HUES6 (cell line): Measurements from ENCODE around the gene CHTF8.

Source experiments
- H3K27ac ChIP-seq: 2 replicates; pipeline ENCODE4 v1.7.0; 2013; ENCODE audit warnings: low read depth, mild to moderate bottlenecking, low read length, inconsistent platforms
- H3K27me3 ChIP-seq: 2 replicates; pipeline ENCODE4 v1.6.1; 2013; ENCODE audit warnings: low read length; ENCODE audit not compliant: control insufficient read depth, insufficient read depth
- H3K36me3 ChIP-seq: 2 replicates; pipeline ENCODE4 v1.6.1; 2013; ENCODE audit warnings: low read length; ENCODE audit not compliant: control insufficient read depth, insufficient read depth
- H3K4me1 ChIP-seq: 2 replicates; pipeline ENCODE4 v1.6.1; 2013; ENCODE audit warnings: low read length; ENCODE audit not compliant: control insufficient read depth, insufficient read depth
- H3K4me3 ChIP-seq: 2 replicates; pipeline ENCODE4 v1.5.1; 2013; ENCODE audit warnings: low read depth, low read length
- H3K9ac ChIP-seq: one replicate; pipeline ENCODE4 v1.6.1; 2013; ENCODE audit warnings: mild to moderate bottlenecking, low read length
- H3K9me3 ChIP-seq: 2 replicates; pipeline ENCODE4 v1.6.1; 2013; ENCODE audit warnings: low read depth, low read length; ENCODE audit not compliant: control insufficient read depth, insufficient read depth

The CHTF8 gene

DNA sequence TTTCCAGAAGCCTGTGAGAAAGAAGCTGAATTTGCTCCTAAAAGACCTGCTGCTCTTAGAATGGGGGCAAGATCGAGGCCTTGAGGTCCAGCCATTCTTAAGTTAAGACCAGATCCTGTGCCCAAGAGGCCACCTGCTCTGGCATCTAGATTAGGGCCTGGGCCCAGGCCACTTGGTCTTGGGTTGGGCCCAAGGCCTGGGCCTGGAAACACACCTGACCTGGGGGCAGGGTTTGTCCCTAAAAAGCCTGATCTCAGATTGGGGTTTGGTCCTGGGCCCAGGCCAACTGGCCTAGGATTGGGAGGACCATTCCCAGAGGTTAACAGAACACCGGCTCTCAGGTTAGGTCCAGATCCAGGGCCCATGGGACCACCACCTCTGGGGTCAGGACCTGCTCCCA lies 12.9 kb downstream of the CHTF8 start:
- Histone ChIP-seq H3K4me1 (no peaks in the 10 kb centered on the region), H3K27me3 (no peaks in the 10 kb centered on the region), H3K36me3 (peaks cover 76% of the 10 kb centered on the region), H3K9me3 (no peaks in the 10 kb centered on the region), H3K9ac (no peak overlapping the region), H3K27ac (no peak overlapping the region), H3K4me3 (no peak overlapping the region)

DNA sequence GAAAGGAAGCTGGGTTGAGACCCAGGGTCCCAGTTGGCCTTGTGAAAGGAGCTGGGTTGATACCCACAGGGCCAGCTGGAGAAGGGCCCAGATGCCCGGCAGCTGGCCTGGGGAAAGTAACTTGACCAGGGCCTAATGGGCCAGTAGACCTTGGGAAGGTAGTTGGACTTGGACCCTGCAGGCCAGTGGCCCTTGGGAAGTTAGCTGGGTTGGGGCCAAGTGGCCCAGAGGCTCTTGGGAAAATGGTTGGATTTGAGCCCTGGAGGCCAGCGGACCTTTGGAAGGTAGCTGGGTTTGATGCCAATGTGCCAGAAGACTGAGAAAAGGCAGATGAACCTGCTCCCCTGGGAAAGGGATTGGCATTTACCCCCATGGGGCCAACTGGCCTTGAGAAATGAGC lies 13.4 kb downstream of the CHTF8 start:
- no peak overlapping the region for H3K9ac ChIP-seq
- no peak overlapping the region for H3K27ac ChIP-seq
- no peaks in the 10 kb centered on the region for H3K4me1 ChIP-seq
- H3K36me3 ChIP-seq, result peaks cover 76% of the 10 kb centered on the region
- no peak overlapping the region for H3K4me3 ChIP-seq
- H3K27me3 ChIP-seq, result no peaks in the 10 kb centered on the region
- no peaks in the 10 kb centered on the region for H3K9me3 ChIP-seq

DNA sequence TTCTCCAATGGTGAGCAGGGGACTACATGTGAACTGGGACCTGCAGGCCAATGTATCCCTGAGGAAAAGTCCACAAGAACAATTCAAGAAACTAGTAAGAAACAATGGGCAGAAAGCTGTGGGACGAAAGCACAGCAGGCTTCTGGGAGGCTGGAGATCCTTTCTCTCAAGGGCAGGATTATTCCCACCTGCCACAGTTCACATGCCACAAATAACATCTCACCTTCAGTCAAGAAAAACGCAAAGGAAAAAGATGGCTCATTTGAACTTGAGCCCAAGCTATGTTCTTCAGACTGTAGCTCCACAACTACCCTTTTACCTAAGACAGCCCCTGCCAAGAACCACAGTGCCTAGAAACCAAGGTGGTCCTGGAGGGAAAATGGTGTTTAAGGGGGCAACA lies 13.9 kb downstream of the CHTF8 start:
- Histone ChIP-seq H3K4me3 (no peak overlapping the region), H3K9me3 (no peaks in the 10 kb centered on the region), H3K27ac (no peak overlapping the region), H3K9ac (no peak overlapping the region), H3K27me3 (no peaks in the 10 kb centered on the region), H3K4me1 (no peaks in the 10 kb centered on the region), H3K36me3 (peaks cover 82% of the 10 kb centered on the region)

DNA sequence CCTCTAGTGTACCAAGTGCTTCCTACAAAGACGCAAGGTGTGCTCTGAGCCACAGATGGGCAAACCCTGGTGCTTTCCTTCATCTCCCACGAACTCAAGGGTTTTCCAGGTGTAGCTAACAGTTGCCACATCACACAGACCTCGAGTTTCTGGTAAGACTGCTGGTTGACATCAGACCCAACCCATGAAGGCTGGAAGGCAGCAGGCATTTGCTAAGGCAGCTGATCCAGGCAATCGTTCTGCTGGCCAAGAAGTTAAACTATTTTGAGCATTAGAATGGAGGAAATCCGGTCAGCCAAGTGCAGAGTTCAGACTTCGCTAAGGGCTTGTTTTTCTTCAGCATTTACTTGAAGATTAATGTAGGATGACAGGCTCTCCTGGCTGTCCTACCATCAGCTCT lies 15.5 kb downstream of the CHTF8 start:
- Histone ChIP-seq H3K36me3 (peaks cover 93% of the 10 kb centered on the region), H3K27ac (no peak overlapping the region), H3K9ac (no peak overlapping the region), H3K4me3 (no peak overlapping the region), H3K27me3 (no peaks in the 10 kb centered on the region), H3K9me3 (no peaks in the 10 kb centered on the region), H3K4me1 (no peaks in the 10 kb centered on the region; the same call in 1 of the 2 replicates)

DNA sequence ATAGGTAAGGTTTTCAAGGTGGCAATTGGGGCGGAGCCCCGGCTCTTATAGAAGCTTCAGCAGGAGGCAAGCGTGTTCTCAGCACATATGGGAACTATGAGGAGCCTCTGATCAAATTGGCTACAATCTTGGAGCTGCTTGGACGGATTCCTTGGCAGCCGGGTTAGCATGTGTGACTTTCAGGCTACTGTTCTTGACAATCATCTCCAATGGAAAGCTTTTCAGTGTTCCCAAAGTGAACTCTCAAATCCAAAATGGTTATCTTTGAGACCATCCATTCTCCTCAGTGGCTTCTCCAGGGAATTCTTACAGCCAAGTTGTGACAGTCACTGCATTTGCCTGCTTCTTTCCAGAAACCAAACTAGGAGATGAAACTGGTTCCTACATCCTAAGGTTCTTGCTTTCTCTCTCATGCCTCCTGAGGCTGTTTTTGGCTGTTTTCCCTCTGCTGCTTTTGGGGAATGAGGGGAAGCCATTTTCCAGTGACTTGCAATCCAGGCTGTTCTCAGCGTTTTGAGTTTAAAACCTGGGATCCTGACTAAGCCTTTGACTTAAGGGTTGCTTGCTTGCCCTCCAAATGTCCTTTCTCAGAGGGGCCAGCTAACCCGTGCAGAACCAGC lies 16.0 kb downstream of the CHTF8 start:
- Histone ChIP-seq H3K36me3 (peaks cover 97% of the 10 kb centered on the region), H3K27me3 (no peaks in the 10 kb centered on the region), H3K9me3 (no peaks in the 10 kb centered on the region), H3K4me3 (no peak overlapping the region), H3K27ac (no peak overlapping the region), H3K4me1 (no peaks in the 10 kb centered on the region; the same call in 1 of the 2 replicates), H3K9ac (no peak overlapping the region)

DNA sequence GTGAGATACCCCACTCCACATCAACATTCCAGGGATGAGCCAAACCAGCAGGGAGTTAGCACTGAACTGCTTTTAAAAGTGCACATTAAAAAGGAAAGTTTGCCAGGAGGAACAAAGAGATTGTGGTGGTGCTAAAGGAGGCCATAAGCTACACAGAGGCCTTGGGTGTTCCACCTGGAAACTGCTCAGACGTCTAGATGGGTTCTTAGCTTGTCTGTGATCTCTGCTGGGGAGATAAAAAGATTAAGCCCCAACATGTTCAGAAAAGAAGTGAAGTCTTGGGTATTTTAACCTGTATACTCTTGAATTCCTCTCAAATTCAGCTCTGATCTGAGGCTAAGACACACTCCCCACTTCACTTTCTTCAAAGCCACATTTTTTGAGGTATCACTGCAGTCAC lies 16.6 kb downstream of the CHTF8 start:
- H3K9ac ChIP-seq, result no peak overlapping the region
- no peaks in the 10 kb centered on the region for H3K27me3 ChIP-seq
- H3K27ac ChIP-seq, result no peak overlapping the region
- no peaks in the 10 kb centered on the region; the same call in 1 of the 2 replicates for H3K4me1 ChIP-seq
- H3K9me3 ChIP-seq, result no peaks in the 10 kb centered on the region
- no peak overlapping the region for H3K4me3 ChIP-seq
- H3K36me3 ChIP-seq, result peaks cover 97% of the 10 kb centered on the region

DNA sequence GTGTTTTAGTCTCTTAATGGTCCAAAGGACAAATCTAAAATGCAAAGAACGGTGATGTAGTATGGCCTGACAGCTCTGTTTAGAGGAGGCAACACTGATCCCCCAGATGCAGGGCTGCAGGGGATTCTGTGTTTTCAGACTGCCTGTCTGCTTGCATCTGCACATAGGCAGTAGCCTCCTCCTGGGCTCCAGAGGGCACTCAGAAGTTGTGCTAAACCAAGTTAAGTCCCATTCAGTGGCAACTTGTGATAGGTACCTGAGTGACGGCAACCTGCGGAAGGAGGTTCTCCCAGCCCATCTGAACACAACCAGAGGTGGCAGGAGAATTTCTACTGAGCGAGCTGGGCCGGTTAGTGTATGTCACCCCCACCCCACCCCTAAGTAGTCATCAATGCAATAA lies 17.0 kb downstream of the CHTF8 start:
- H3K27me3 ChIP-seq, result no peaks in the 10 kb centered on the region
- no peak overlapping the region for H3K9ac ChIP-seq
- H3K4me3 ChIP-seq, result no peak overlapping the region
- no peak overlapping the region for H3K27ac ChIP-seq
- H3K4me1 ChIP-seq, result no peaks in the 10 kb centered on the region; the same call in 1 of the 2 replicates
- H3K36me3 ChIP-seq, result peaks cover 97% of the 10 kb centered on the region
- H3K9me3 ChIP-seq, result no peaks in the 10 kb centered on the region

DNA sequence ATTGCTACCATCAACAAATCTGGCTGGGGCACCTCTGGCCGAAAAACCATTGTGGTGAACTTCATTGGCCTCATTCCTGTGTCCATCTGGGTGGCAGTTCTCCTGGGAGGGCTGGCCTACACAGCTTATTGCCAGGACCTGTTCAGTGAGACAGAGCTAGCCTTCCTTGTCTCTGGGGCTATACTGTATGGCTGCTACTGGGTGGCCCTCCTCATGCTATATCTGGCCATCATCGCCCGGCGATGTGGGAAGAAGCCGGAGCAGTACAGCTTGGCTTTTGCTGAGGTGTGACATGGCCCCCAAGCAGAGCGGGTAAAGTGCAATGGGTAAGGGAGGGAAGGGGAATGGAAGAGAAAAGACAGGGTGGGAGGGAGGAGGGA lies 17.4 kb downstream of the CHTF8 start:
- peaks cover 94% of the 10 kb centered on the region for H3K36me3 ChIP-seq

DNA sequence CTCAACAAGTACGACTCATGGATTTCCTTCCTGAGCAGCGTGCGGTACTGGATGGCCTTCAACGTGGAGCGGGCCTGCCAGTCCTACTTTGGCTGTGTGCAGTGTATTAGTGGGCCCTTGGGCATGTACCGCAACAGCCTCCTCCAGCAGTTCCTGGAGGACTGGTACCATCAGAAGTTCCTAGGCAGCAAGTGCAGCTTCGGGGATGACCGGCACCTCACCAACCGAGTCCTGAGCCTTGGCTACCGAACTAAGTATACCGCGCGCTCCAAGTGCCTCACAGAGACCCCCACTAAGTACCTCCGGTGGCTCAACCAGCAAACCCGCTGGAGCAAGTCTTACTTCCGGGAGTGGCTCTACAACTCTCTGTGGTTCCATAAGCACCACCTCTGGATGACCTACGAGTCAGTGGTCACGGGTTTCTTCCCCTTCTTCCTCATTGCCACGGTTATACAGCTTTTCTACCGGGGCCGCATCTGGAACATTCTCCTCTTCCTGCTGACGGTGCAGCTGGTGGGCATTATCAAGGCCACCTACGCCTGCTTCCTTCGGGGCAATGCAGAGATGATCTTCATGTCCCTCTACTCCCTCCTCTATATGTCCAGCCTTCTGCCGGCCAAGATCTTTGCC lies 17.9 kb downstream of the CHTF8 start:
- H3K4me1 ChIP-seq, result no peaks in the 10 kb centered on the region; the same call in 1 of the 2 replicates
- H3K27ac ChIP-seq, result no peak overlapping the region
- peaks cover 94% of the 10 kb centered on the region for H3K36me3 ChIP-seq
- H3K9ac ChIP-seq, result no peak overlapping the region
- H3K9me3 ChIP-seq, result no peaks in the 10 kb centered on the region
- H3K27me3 ChIP-seq, result no peaks in the 10 kb centered on the region
- H3K4me3 ChIP-seq, result no peak overlapping the region

More for the DNA sequence above, 17.4 kb downstream of the CHTF8 start:
- no peak overlapping the region for H3K9ac ChIP-seq
- H3K9me3 ChIP-seq, result no peaks in the 10 kb centered on the region
- no peak overlapping the region for H3K27ac ChIP-seq
- no peaks in the 10 kb centered on the region; the same call in 1 of the 2 replicates for H3K4me1 ChIP-seq
- no peak overlapping the region for H3K4me3 ChIP-seq
- no peaks in the 10 kb centered on the region for H3K27me3 ChIP-seq

DNA sequence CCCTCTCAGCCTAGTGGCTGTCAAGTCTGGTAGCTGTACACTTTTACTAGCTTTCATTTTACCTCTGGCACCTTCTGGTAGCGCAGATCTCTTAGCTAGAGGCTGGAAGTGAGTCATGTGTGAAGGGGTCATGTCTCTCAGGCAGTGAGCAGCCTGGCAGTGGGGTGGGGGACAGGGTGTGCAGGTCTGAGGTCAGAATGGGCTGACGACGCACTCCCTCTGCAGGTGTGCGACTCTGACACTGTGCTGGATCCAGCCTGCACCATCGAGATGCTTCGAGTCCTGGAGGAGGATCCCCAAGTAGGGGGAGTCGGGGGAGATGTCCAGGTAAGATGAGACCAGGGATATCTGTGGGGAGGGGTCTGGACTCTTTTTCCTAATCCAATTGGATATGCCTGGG lies 19.2 kb downstream of the CHTF8 start:
- Histone ChIP-seq H3K9ac (no peak overlapping the region), H3K27ac (no peak overlapping the region), H3K9me3 (no peaks in the 10 kb centered on the region), H3K4me1 (peaks cover 10% of the 10 kb centered on the region), H3K27me3 (no peaks in the 10 kb centered on the region), H3K36me3 (peaks cover 87% of the 10 kb centered on the region), H3K4me3 (no peak overlapping the region)

DNA sequence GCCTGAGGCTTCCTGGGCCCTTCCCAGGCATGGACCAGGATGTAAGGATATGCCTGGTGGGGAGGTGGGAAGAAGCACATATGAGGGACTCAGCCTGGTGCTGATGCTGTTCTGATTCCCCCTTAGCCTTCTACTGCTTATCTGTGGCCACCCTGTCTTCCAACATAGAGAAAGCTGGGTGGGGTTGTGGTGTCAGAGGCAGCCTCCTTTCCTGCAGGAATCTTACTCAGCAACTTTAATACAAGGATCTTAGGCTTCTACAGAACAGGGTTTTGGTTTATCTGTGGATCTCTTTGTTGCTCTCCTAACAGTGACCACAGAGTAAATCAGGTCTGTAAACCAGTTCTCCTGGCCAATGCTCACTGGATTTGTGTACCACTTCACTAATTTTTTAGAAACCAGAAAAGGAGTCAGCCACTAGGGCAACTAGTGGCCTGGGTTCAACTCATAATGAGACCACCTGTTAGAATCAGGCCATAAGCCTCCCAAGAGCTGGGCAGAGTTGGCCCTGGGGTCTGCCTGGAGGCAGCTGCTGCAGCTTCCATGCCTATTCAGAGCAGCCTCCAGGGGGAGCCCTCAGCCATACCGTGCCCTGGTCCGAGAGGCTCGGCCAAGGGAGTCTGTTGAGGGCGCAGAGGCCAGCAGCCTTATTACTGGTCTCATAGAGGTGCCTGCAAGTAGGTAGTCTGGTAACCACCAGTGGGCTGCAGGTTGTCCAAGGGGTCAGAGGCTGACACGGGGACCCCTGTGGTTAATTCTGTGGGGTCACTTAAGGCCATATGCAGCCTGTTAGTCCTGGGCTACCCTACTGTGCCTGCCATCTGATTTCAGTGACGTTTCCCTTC lies 19.9 kb downstream of the CHTF8 start:
- H3K4me1 ChIP-seq, result peaks cover 12% of the 10 kb centered on the region
- no peaks in the 10 kb centered on the region for H3K9me3 ChIP-seq
- no peak overlapping the region for H3K4me3 ChIP-seq
- no peaks in the 10 kb centered on the region; the same call in 1 of the 2 replicates for H3K27me3 ChIP-seq
- peaks cover 80% of the 10 kb centered on the region for H3K36me3 ChIP-seq
- no peak overlapping the region for H3K9ac ChIP-seq
- H3K27ac ChIP-seq, result no peak overlapping the region
